HCT116 (cell line): Measurements from ENCODE around the gene ELMOD1. TPM values are rescaled to one million over a fixed set of nuclear protein-coding genes. Genes with fewer than 3 reads are reported as not detected.

Experiments
- ATAC-seq: fragments of 200-7000 bp; cut with Tn5 transposase; 2 replicates; pipeline ENCODE4 v1.9.1; 2020; ENCODE audit warnings: mild to moderate bottlenecking, moderate library complexity
- BruUV-seq: library from RNA; stranded (reverse); fragments of 400-500 nt; replicated peaks from 2 replicates; lab custom pipeline; 2021; lab: Mats Ljungman, UMichigan
- CTCF ChIA-PET: fragments of 300-600 bp; sonication (Branson Sonifier 250); formaldehyde crosslinking; loops from one replicate; lab custom pipeline; 2021; ENCODE audit warnings: antibody characterized with exemption; lab: Charles Lee
- POLR2A ChIA-PET: fragments of 300-600, 350-600 bp; sonication (Branson Sonifier 250); formaldehyde crosslinking; loops from one replicate; lab custom pipeline; 2021; ENCODE audit warnings: antibody characterized with exemption; lab: Charles Lee
- RAD21 ChIA-PET, 2 experiments: fragments of 300-600 bp; sonication (Branson Sonifier 250); formaldehyde crosslinking; loops; one replicate each; lab custom pipeline; 2023; ENCODE audit warnings: low total read pairs in 2 of 2; ENCODE audit not compliant: uncharacterized antibody in 2 of 2, unreplicated experiment in 2 of 2, low non-redundant PET in 1 of 2; lab: Charles Lee
- DNase-seq: peaks from one replicate; pipeline ENCODE4 v3.0.0-alpha.2; 2010; ENCODE audit warnings: low read depth, low spot score
- H2AFZ ChIP-seq: fragments of 200-600 bp; shearing (Covaris generic), sonication (generic); 2 replicates; pipeline ENCODE4 v1.6.1; 2017; ENCODE audit warnings: low read depth, mixed run types, mixed read lengths, antibody characterized with exemption, low read length; ENCODE audit not compliant: poor library complexity, severe bottlenecking
- H3K27ac ChIP-seq: 2 replicates; pipeline ENCODE4 v1.5.1; 2012; ENCODE audit warnings: low read depth, low read length
- H3K27me3 ChIP-seq: fragments of 200-600 bp; sonication (generic); 2 replicates; pipeline ENCODE4 v1.6.1; 2016; ENCODE audit warnings: mixed run types, low read length, mixed read lengths; ENCODE audit not compliant: insufficient read depth
- H3K36me3 ChIP-seq, 2 experiments: fragments of 200-500 bp in 1 of 2; fragments of 200-600 bp in 1 of 2; sonication (Bioruptor generic) in 1 of 2; sonication (generic) in 1 of 2; 2 replicates each; pipeline versions ENCODE4 v1.5.1 to v1.6.1; 2014 to 2016; ENCODE audit warnings: low read length in 2 of 2, inconsistent platforms in 1 of 2, mixed read lengths in 1 of 2, mixed run types in 1 of 2; ENCODE audit not compliant: insufficient read depth in 2 of 2, control insufficient read depth in 1 of 2
- H3K4me1 ChIP-seq, 2 experiments: fragments of 200-600 bp in 1 of 2; sonication (generic) in 1 of 2; 2 replicates each; pipeline versions ENCODE4 v1.5.1 to v1.6.1; 2012 to 2017; ENCODE audit warnings: low read length in 2 of 2, inconsistent platforms in 1 of 2, mild to moderate bottlenecking in 1 of 2, mixed read lengths in 1 of 2, mixed run types in 1 of 2, moderate library complexity in 1 of 2; ENCODE audit not compliant: insufficient read depth in 2 of 2, control insufficient read depth in 1 of 2
- H3K4me2 ChIP-seq: fragments of 200-600 bp; sonication (generic); 2 replicates; pipeline ENCODE4 v1.6.1; 2017; ENCODE audit warnings: mixed run types, low read length, mixed read lengths
- H3K4me3 ChIP-seq, 2 experiments: fragments of 200-600 bp in 1 of 2; sonication (generic) in 1 of 2; replicated peaks in 1 of 2; 2 replicates each; pipeline ENCODE4 v1.5.1; 2011 to 2016; ENCODE audit warnings: low read length in 2 of 2, control low read depth in 1 of 2, low read depth in 1 of 2, mild to moderate bottlenecking in 1 of 2, mixed read lengths in 1 of 2, mixed run types in 1 of 2
- H3K79me2 ChIP-seq: fragments of 200-600 bp; sonication (generic); 2 replicates; pipeline ENCODE4 v1.6.1; 2017; ENCODE audit warnings: mild to moderate bottlenecking, mixed run types, low read length, moderate library complexity, mixed read lengths; ENCODE audit not compliant: insufficient read depth
- H3K9ac ChIP-seq: fragments of 200-600 bp; sonication (generic); 2 replicates; pipeline ENCODE4 v1.6.1; 2016; ENCODE audit warnings: low read length, mixed read lengths
- H3K9me2 ChIP-seq: fragments of 200-600 bp; sonication (generic), shearing (Covaris generic); 2 replicates; pipeline ENCODE4 v1.6.1; 2017; ENCODE audit warnings: mixed run types, mild to moderate bottlenecking, moderate library complexity; ENCODE audit not compliant: insufficient read depth
- H3K9me3 ChIP-seq, 2 experiments: fragments of 200-500 bp in 1 of 2; fragments of 200-600 bp in 1 of 2; sonication (Bioruptor generic) in 1 of 2; sonication (generic) in 1 of 2; 2 replicates each; pipeline ENCODE4 v1.6.1; 2014 to 2017; ENCODE audit warnings: low read length in 2 of 2, mixed read lengths in 2 of 2, inconsistent platforms in 1 of 2, low read depth in 1 of 2, mild to moderate bottlenecking in 1 of 2, mixed run types in 1 of 2, moderate library complexity in 1 of 2; ENCODE audit not compliant: control insufficient read depth in 1 of 2, insufficient read depth in 1 of 2
- H4K20me1 ChIP-seq: fragments of 200-600 bp; sonication (generic), shearing (Covaris generic); 2 replicates; pipeline ENCODE4 v1.6.1; 2017; ENCODE audit warnings: mixed run types, mild to moderate bottlenecking, moderate library complexity; ENCODE audit not compliant: insufficient read depth
- CBX3 ChIP-seq: IDR thresholded peaks from 2 replicates; pipeline ENCODE4 v1.6.1; 2012; ENCODE audit warnings: low read depth
- CEBPB ChIP-seq: IDR thresholded peaks from 2 replicates; pipeline ENCODE4 v1.6.1; 2012; ENCODE audit warnings: low read depth
- EGR1 ChIP-seq: IDR thresholded peaks from 2 replicates; pipeline ENCODE4 v1.6.1; 2012; ENCODE audit warnings: low read depth
- ELF1 ChIP-seq: IDR thresholded peaks from 2 replicates; pipeline ENCODE4 v1.6.1; 2012; ENCODE audit warnings: low read depth, borderline replicate concordance
- EZH2 ChIP-seq: fragments of 200-600 bp; sonication (generic); IDR thresholded peaks from 2 replicates; pipeline ENCODE4 v1.6.1; 2017; ENCODE audit warnings: antibody characterized with exemption, mixed run types
- EZH2phosphoT487 ChIP-seq: fragments of 200-600 bp; IDR thresholded peaks from 2 replicates; pipeline ENCODE4 v1.6.1; 2018; ENCODE audit warnings: antibody characterized with exemption, borderline replicate concordance
- FOSL1 ChIP-seq: IDR thresholded peaks from 2 replicates; pipeline ENCODE4 v1.6.1; 2012; ENCODE audit warnings: low read depth
- JUND ChIP-seq: IDR thresholded peaks from 2 replicates; pipeline ENCODE4 v1.6.1; 2012
- POLR2AphosphoS5 ChIP-seq: IDR thresholded peaks from 2 replicates; pipeline ENCODE4 v1.6.1; 2011; ENCODE audit warnings: mild to moderate bottlenecking, low read depth, low read length, moderate library complexity
- RAD21 ChIP-seq: IDR thresholded peaks from 2 replicates; pipeline ENCODE4 v1.6.1; 2012; ENCODE audit warnings: low read depth, mild to moderate bottlenecking
- SIN3A ChIP-seq: IDR thresholded peaks from 2 replicates; pipeline ENCODE4 v1.6.1; 2012; ENCODE audit warnings: low read depth
- SRF ChIP-seq: IDR thresholded peaks from 2 replicates; pipeline ENCODE4 v1.6.1; 2012; ENCODE audit warnings: low read depth
- TCF7L2 ChIP-seq: IDR thresholded peaks from 2 replicates; pipeline ENCODE4 v1.7.0; 2011; ENCODE audit warnings: borderline replicate concordance, inconsistent platforms; ENCODE audit not compliant: insufficient read depth, insufficient read length; ENCODE audit errors: extremely low read depth
- intact Hi-C: fragments of 100-400 bp; cut with micrococcal nuclease; formaldehyde crosslinking; loops from 2 replicates; pipeline ENCODE4 v1.10.0; 2022
- total RNA-seq: library from RNA; stranded (reverse); gene quantifications from one replicate; pipeline ENCODE4 v1.2.1, GENCODE V29; 2021; ENCODE audit not compliant: unreplicated experiment
- TF ChIP-seq, protein P1 (sequence below): IDR thresholded peaks from 2 replicates; pipeline ENCODE4 v1.6.1; 2012; ENCODE audit warnings: low read depth
- TF ChIP-seq, protein P2 (sequence below), 3 experiments: fragments of 200-600 bp in 1 of 3; sonication (generic) in 1 of 3; IDR thresholded peaks in 2 of 3; conservative IDR thresholded peaks in 1 of 3; 2 replicates each; pipeline ENCODE4 v1.5.1; 2012 to 2017; ENCODE audit warnings: low read depth in 2 of 3, low read length in 2 of 3, antibody characterized with exemption in 1 of 3, borderline replicate concordance in 1 of 3, control low read depth in 1 of 3, mild to moderate bottlenecking in 1 of 3, mixed read lengths in 1 of 3, mixed run types in 1 of 3, moderate library complexity in 1 of 3; ENCODE audit not compliant: insufficient read depth in 1 of 3
- TF ChIP-seq, protein P3 (sequence below): IDR thresholded peaks from 2 replicates; pipeline ENCODE4 v1.6.1; 2012

The ELMOD1 gene
- total RNA-seq, 1 experiment from 2014 or later = 2.9 TPM

DNA sequence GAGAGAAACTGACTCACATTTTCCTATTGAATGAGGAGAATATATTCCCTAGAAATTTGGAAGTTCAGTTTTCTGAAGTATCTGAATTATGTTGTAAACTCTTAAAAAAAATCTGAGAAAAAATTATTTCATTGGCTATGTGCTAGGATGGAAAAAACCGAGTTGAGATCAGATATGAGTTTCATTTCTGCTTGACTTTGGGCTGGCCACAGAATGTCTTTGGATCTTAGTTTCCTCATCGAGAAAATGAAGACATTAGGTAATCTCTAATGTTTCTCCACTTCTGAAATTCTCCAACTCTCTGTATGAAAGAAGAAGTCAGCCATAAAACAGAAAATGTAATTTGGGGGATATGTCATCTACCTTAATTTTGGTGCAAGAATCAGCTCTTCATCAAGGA lies 92.1 kb downstream of the ELMOD1 start:
- Histone ChIP-seq H3K4me1 (no peaks in the 10 kb centered on the region), H3K9ac (no peak overlapping the region), H3K36me3 (no peaks in the 10 kb centered on the region), H2AFZ (no peak overlapping the region), H3K4me2 (no peak overlapping the region), H3K4me3 (no peak overlapping the region), H3K27me3 (no peaks in the 10 kb centered on the region), H3K9me3 (no peaks in the 10 kb centered on the region), H4K20me1 (no peaks in the 10 kb centered on the region), H3K9me2 (no peaks in the 10 kb centered on the region), H3K79me2 (no peaks in the 10 kb centered on the region), H3K27ac (no peak overlapping the region)
- TF ChIP-seq, protein P1, sequence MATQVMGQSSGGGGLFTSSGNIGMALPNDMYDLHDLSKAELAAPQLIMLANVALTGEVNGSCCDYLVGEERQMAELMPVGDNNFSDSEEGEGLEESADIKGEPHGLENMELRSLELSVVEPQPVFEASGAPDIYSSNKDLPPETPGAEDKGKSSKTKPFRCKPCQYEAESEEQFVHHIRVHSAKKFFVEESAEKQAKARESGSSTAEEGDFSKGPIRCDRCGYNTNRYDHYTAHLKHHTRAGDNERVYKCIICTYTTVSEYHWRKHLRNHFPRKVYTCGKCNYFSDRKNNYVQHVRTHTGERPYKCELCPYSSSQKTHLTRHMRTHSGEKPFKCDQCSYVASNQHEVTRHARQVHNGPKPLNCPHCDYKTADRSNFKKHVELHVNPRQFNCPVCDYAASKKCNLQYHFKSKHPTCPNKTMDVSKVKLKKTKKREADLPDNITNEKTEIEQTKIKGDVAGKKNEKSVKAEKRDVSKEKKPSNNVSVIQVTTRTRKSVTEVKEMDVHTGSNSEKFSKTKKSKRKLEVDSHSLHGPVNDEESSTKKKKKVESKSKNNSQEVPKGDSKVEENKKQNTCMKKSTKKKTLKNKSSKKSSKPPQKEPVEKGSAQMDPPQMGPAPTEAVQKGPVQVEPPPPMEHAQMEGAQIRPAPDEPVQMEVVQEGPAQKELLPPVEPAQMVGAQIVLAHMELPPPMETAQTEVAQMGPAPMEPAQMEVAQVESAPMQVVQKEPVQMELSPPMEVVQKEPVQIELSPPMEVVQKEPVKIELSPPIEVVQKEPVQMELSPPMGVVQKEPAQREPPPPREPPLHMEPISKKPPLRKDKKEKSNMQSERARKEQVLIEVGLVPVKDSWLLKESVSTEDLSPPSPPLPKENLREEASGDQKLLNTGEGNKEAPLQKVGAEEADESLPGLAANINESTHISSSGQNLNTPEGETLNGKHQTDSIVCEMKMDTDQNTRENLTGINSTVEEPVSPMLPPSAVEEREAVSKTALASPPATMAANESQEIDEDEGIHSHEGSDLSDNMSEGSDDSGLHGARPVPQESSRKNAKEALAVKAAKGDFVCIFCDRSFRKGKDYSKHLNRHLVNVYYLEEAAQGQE = no peak
- no peak for TF ChIP-seq SRF
- TF ChIP-seq POLR2AphosphoS5 = no peak
- TF ChIP-seq RAD21 = no peak
- TF ChIP-seq EZH2 = no peak
- no peak for TF ChIP-seq JUND
- TF ChIP-seq, protein P2, sequence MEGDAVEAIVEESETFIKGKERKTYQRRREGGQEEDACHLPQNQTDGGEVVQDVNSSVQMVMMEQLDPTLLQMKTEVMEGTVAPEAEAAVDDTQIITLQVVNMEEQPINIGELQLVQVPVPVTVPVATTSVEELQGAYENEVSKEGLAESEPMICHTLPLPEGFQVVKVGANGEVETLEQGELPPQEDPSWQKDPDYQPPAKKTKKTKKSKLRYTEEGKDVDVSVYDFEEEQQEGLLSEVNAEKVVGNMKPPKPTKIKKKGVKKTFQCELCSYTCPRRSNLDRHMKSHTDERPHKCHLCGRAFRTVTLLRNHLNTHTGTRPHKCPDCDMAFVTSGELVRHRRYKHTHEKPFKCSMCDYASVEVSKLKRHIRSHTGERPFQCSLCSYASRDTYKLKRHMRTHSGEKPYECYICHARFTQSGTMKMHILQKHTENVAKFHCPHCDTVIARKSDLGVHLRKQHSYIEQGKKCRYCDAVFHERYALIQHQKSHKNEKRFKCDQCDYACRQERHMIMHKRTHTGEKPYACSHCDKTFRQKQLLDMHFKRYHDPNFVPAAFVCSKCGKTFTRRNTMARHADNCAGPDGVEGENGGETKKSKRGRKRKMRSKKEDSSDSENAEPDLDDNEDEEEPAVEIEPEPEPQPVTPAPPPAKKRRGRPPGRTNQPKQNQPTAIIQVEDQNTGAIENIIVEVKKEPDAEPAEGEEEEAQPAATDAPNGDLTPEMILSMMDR (IDR thresholded peaks at IDR 0.05 in 2 of 3, conservative IDR thresholded peaks at IDR 0.05 in 1 of 3; ENCODE audit: borderline replicate concordance in 1 of 3, insufficient read depth in 1 of 3, low read depth in 2 of 3, low read length in 2 of 3) = no peak
- no peak for TF ChIP-seq ELF1
- no peak for TF ChIP-seq CEBPB
- TF ChIP-seq TCF7L2 = no peak
- TF ChIP-seq EZH2phosphoT487 = no peak
- no peak for TF ChIP-seq CBX3
- TF ChIP-seq, protein P3, sequence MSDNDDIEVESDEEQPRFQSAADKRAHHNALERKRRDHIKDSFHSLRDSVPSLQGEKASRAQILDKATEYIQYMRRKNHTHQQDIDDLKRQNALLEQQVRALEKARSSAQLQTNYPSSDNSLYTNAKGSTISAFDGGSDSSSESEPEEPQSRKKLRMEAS = no peak
- TF ChIP-seq SIN3A = no peak
- TF ChIP-seq FOSL1 = no peak
- no peak for TF ChIP-seq EGR1
- ChIA-PET RAD21 (no interaction called here), CTCF (interaction anchor here (1.5 kb wide), 1 partner anchor 119 kb away, joined by 3 read pairs; no protein-coding TSS in a partner anchor), POLR2A (no interaction called here)
- ATAC-seq (no peak), DNase-seq (no peak)
- intact Hi-C loops = no loop called here
- BruUV-seq = no TSS peak
